ENCODE results near the gene GRIK3.

Gene GRIK3

GRCh38 chr1:36793452-36793851, 240.9 kb downstream of the GRIK3 start:
- Histone ChIP-seq H3K4me1 (ENCODE audit: control extremely low read depth in 1 of 4, control insufficient read depth in 4 of 4, insufficient read depth in 4 of 4, low read length in 3 of 4) (no peaks in the 10 kb centered on the region), H3K4me3 (ENCODE audit: control insufficient read depth in 1 of 7, extremely low read depth in 1 of 7, insufficient read depth in 4 of 7, low read depth in 2 of 7, low read length in 6 of 7) (no peak overlapping the region), H3K27ac (ENCODE audit: insufficient read depth in 1 of 2, low read depth in 1 of 2, low read length in 2 of 2, poor library complexity in 1 of 2, severe bottlenecking in 2 of 2) (no peak overlapping the region), H3K27me3 (replicated peaks in 2 of 5; ENCODE audit: control insufficient read depth in 4 of 5, insufficient read depth in 5 of 5, low read length in 4 of 5) (peaks cover 0 to 26% (median 0%) of the 10 kb centered on the region in 5 experiments), H3K9me3 (ENCODE audit: control extremely low read depth in 1 of 5, control insufficient read depth in 4 of 5, insufficient read depth in 2 of 5, low read depth in 1 of 5, low read length in 4 of 5) (no peaks in the 10 kb centered on the region), H3K36me3 (ENCODE audit: control insufficient read depth in 4 of 4, insufficient read depth in 4 of 4, low read length in 3 of 4) (no peaks in the 10 kb centered on the region)
- CTCF ChIA-PET = no interaction called here
- DNase-seq = no peak
- POLR2A ChIA-PET = no interaction called here

GRCh38 chr1:36792292-36792691, 242.0 kb downstream of the GRIK3 start:
- CTCF ChIA-PET = interaction anchor here (1.0 kb wide), 1 partner anchor 9 kb away, joined by 3 read pairs; no protein-coding TSS in a partner anchor
- Histone ChIP-seq H3K4me1 (ENCODE audit: control extremely low read depth in 1 of 4, control insufficient read depth in 4 of 4, insufficient read depth in 4 of 4, low read length in 3 of 4) (peaks cover 0 to 2% (median 0%) of the 10 kb centered on the region in 4 experiments), H3K36me3 (ENCODE audit: control insufficient read depth in 4 of 4, insufficient read depth in 4 of 4, low read length in 3 of 4) (no peaks in the 10 kb centered on the region), H3K27ac (ENCODE audit: insufficient read depth in 1 of 2, low read depth in 1 of 2, low read length in 2 of 2, poor library complexity in 1 of 2, severe bottlenecking in 2 of 2) (no peak overlapping the region), H3K4me3 (ENCODE audit: control insufficient read depth in 1 of 7, extremely low read depth in 1 of 7, insufficient read depth in 4 of 7, low read depth in 2 of 7, low read length in 6 of 7) (no peak overlapping the region), H3K27me3 (replicated peaks in 2 of 5; ENCODE audit: control insufficient read depth in 4 of 5, insufficient read depth in 5 of 5, low read length in 4 of 5) (peaks cover 0 to 33% (median 0%) of the 10 kb centered on the region in 5 experiments), H3K9me3 (ENCODE audit: control extremely low read depth in 1 of 5, control insufficient read depth in 4 of 5, insufficient read depth in 2 of 5, low read depth in 1 of 5, low read length in 4 of 5) (no peaks in the 10 kb centered on the region)
- WGBS (ENCODE audit: insufficient coverage) = 75% methylated on average over 2 of the region's 8 CpGs
- POLR2A ChIA-PET = no interaction called here
- no peak for DNase-seq

- H3K36me3 ChIP-seq (ENCODE audit: control insufficient read depth in 4 of 4, insufficient read depth in 4 of 4, low read length in 3 of 4) = no peaks in the 10 kb centered on the region
- H3K27me3 ChIP-seq (replicated peaks in 2 of 5; ENCODE audit: control insufficient read depth in 4 of 5, insufficient read depth in 5 of 5, low read length in 4 of 5) = peaks cover 0 to 47% (median 3%) of the 10 kb centered on the region in 5 experiments
- peaks cover 0 to 1% (median 0%) of the 10 kb centered on the region in 5 experiments for H3K9me3 ChIP-seq (ENCODE audit: control extremely low read depth in 1 of 5, control insufficient read depth in 4 of 5, insufficient read depth in 2 of 5, low read depth in 1 of 5, low read length in 4 of 5)
- ChIA-PET POLR2A (no interaction called here), CTCF (no interaction called here)
- H3K4me3 ChIP-seq (ENCODE audit: control insufficient read depth in 1 of 7, extremely low read depth in 1 of 7, insufficient read depth in 4 of 7, low read depth in 2 of 7, low read length in 6 of 7) = no peak overlapping the region
- peaks cover 0 to 2% (median 0%) of the 10 kb centered on the region in 4 experiments for H3K4me1 ChIP-seq (ENCODE audit: control extremely low read depth in 1 of 4, control insufficient read depth in 4 of 4, insufficient read depth in 4 of 4, low read length in 3 of 4)
- DNase-seq = no peak
- 86% methylated on average over 9 of the region's 10 CpGs for WGBS (ENCODE audit: insufficient coverage)
- H3K27ac ChIP-seq (ENCODE audit: insufficient read depth in 1 of 2, low read depth in 1 of 2, low read length in 2 of 2, poor library complexity in 1 of 2, severe bottlenecking in 2 of 2) = no peak overlapping the region
Measured at GRCh38 chr1:36790191-36790590, 244.1 kb downstream of the GRIK3 start.

- peaks cover 0 to 47% (median 3%) of the 10 kb centered on the region in 5 experiments for H3K27me3 ChIP-seq (replicated peaks in 2 of 5; ENCODE audit: control insufficient read depth in 4 of 5, insufficient read depth in 5 of 5, low read length in 4 of 5)
- CTCF ChIA-PET = no interaction called here
Measured at GRCh38 chr1:36789535-36789934, 244.8 kb downstream of the GRIK3 start.

GRCh38 chr1:36787312-36787913, 246.9 kb downstream of the GRIK3 start:
- Histone ChIP-seq H3K27me3 (replicated peaks in 2 of 5; ENCODE audit: control insufficient read depth in 4 of 5, insufficient read depth in 5 of 5, low read length in 4 of 5) (peaks cover 0 to 50% (median 7%) of the 10 kb centered on the region in 5 experiments), H3K9me3 (ENCODE audit: control extremely low read depth in 1 of 5, control insufficient read depth in 4 of 5, insufficient read depth in 2 of 5, low read depth in 1 of 5, low read length in 4 of 5) (peaks cover 0 to 1% (median 0%) of the 10 kb centered on the region in 5 experiments), H3K4me1 (ENCODE audit: control extremely low read depth in 1 of 4, control insufficient read depth in 4 of 4, insufficient read depth in 4 of 4, low read length in 3 of 4) (peaks cover 0 to 2% (median 0%) of the 10 kb centered on the region in 4 experiments), H3K36me3 (ENCODE audit: control insufficient read depth in 4 of 4, insufficient read depth in 4 of 4, low read length in 3 of 4) (no peaks in the 10 kb centered on the region), H3K27ac (ENCODE audit: insufficient read depth in 1 of 2, low read depth in 1 of 2, low read length in 2 of 2, poor library complexity in 1 of 2, severe bottlenecking in 2 of 2) (no peak overlapping the region), H3K4me3 (ENCODE audit: control insufficient read depth in 1 of 7, extremely low read depth in 1 of 7, insufficient read depth in 4 of 7, low read depth in 2 of 7, low read length in 6 of 7) (no peak overlapping the region)
- no peak for DNase-seq
- ChIA-PET POLR2A (no interaction called here), CTCF (no interaction called here)
- WGBS (ENCODE audit: insufficient coverage) = 77% methylated on average over 8 of the region's 12 CpGs

More at GRCh38 chr1:36789535-36789934, 244.8 kb downstream of the GRIK3 start:
- H3K4me1 ChIP-seq (ENCODE audit: control extremely low read depth in 1 of 4, control insufficient read depth in 4 of 4, insufficient read depth in 4 of 4, low read length in 3 of 4) = peaks cover 0 to 2% (median 0%) of the 10 kb centered on the region in 4 experiments
- H3K27ac ChIP-seq (ENCODE audit: insufficient read depth in 1 of 2, low read depth in 1 of 2, low read length in 2 of 2, poor library complexity in 1 of 2, severe bottlenecking in 2 of 2) = no peak overlapping the region
- no peak overlapping the region for H3K4me3 ChIP-seq (ENCODE audit: control insufficient read depth in 1 of 7, extremely low read depth in 1 of 7, insufficient read depth in 4 of 7, low read depth in 2 of 7, low read length in 6 of 7)
- POLR2A ChIA-PET = interaction anchor here (0.9 kb wide), 1 partner anchor 11 kb away, joined by 3 read pairs; no protein-coding TSS in a partner anchor
- DNase-seq = no peak
- peaks cover 0 to 1% (median 0%) of the 10 kb centered on the region in 5 experiments for H3K9me3 ChIP-seq (ENCODE audit: control extremely low read depth in 1 of 5, control insufficient read depth in 4 of 5, insufficient read depth in 2 of 5, low read depth in 1 of 5, low read length in 4 of 5)
- no peaks in the 10 kb centered on the region for H3K36me3 ChIP-seq (ENCODE audit: control insufficient read depth in 4 of 4, insufficient read depth in 4 of 4, low read length in 3 of 4)

- WGBS (ENCODE audit: insufficient coverage) = 100% methylated on average over 3 of the region's 5 CpGs
- no peak overlapping the region for H3K4me3 ChIP-seq (ENCODE audit: control insufficient read depth in 1 of 7, extremely low read depth in 1 of 7, insufficient read depth in 4 of 7, low read depth in 2 of 7, low read length in 6 of 7)
- H3K27ac ChIP-seq (ENCODE audit: insufficient read depth in 1 of 2, low read depth in 1 of 2, low read length in 2 of 2, poor library complexity in 1 of 2, severe bottlenecking in 2 of 2) = no peak overlapping the region
- CTCF ChIA-PET = no interaction called here
- H3K27me3 ChIP-seq (replicated peaks in 2 of 5; ENCODE audit: control insufficient read depth in 4 of 5, insufficient read depth in 5 of 5, low read length in 4 of 5) = peaks cover 0 to 48% (median 7%) of the 10 kb centered on the region in 5 experiments
- H3K4me1 ChIP-seq (ENCODE audit: control extremely low read depth in 1 of 4, control insufficient read depth in 4 of 4, insufficient read depth in 4 of 4, low read length in 3 of 4) = peaks cover 0 to 2% (median 0%) of the 10 kb centered on the region in 4 experiments
- peaks cover 0 to 1% (median 0%) of the 10 kb centered on the region in 5 experiments for H3K9me3 ChIP-seq (ENCODE audit: control extremely low read depth in 1 of 5, control insufficient read depth in 4 of 5, insufficient read depth in 2 of 5, low read depth in 1 of 5, low read length in 4 of 5)
- no peak for DNase-seq
- POLR2A ChIA-PET = no interaction called here
- H3K36me3 ChIP-seq (ENCODE audit: control insufficient read depth in 4 of 4, insufficient read depth in 4 of 4, low read length in 3 of 4) = no peaks in the 10 kb centered on the region
Measured at GRCh38 chr1:36786425-36786824, 247.9 kb downstream of the GRIK3 start.

- 78% methylated on average over 6 of the region's 9 CpGs for WGBS (ENCODE audit: insufficient coverage)
- peaks cover 0 to 35% (median 11%) of the 10 kb centered on the region in 5 experiments for H3K27me3 ChIP-seq (replicated peaks in 2 of 5; ENCODE audit: control insufficient read depth in 4 of 5, insufficient read depth in 5 of 5, low read length in 4 of 5)
- H3K27ac ChIP-seq (ENCODE audit: insufficient read depth in 1 of 2, low read depth in 1 of 2, low read length in 2 of 2, poor library complexity in 1 of 2, severe bottlenecking in 2 of 2) = no peak overlapping the region
- CTCF ChIA-PET = no interaction called here
- DNase-seq = no peak
- H3K4me3 ChIP-seq (ENCODE audit: control insufficient read depth in 1 of 7, extremely low read depth in 1 of 7, insufficient read depth in 4 of 7, low read depth in 2 of 7, low read length in 6 of 7) = no peak overlapping the region
- POLR2A ChIA-PET = no interaction called here
- peaks cover 0 to 1% (median 0%) of the 10 kb centered on the region in 5 experiments for H3K9me3 ChIP-seq (ENCODE audit: control extremely low read depth in 1 of 5, control insufficient read depth in 4 of 5, insufficient read depth in 2 of 5, low read depth in 1 of 5, low read length in 4 of 5)
- H3K4me1 ChIP-seq (ENCODE audit: control extremely low read depth in 1 of 4, control insufficient read depth in 4 of 4, insufficient read depth in 4 of 4, low read length in 3 of 4) = peaks cover 0 to 2% (median 0%) of the 10 kb centered on the region in 4 experiments
- no peaks in the 10 kb centered on the region for H3K36me3 ChIP-seq (ENCODE audit: control insufficient read depth in 4 of 4, insufficient read depth in 4 of 4, low read length in 3 of 4)
Measured at GRCh38 chr1:36784147-36784859, 250.0 kb downstream of the GRIK3 start.

Data from common myeloid progenitor, CD34-positive (primary cell).